A549 (cell line): Measurements from ENCODE around the gene MAGI2. TPM values are rescaled to one million over a fixed set of nuclear protein-coding genes. Genes with fewer than 3 reads are reported as not detected.

Experiments
- ATAC-seq, 2 experiments: fragments of 200-7000 bp in 1 of 2; fragments of >200 bp in 1 of 2; cut with Nextera tagmentation in 1 of 2; cut with Tn5 transposase in 1 of 2; 3 replicates each; pipeline versions ENCODE4 v1.8.0 to v1.9.1; 2018 to 2020; ENCODE audit warnings: mild to moderate bottlenecking in 1 of 2, moderate library complexity in 1 of 2
- CTCF ChIA-PET: fragments of 300-600 bp; sonication (Branson Sonifier 250); formaldehyde crosslinking; extraction: SDS; loops from one replicate; lab custom pipeline; 2021; ENCODE audit warnings: antibody characterized with exemption, inconsistent platforms; lab: Yijun Ruan, JAX
- POLR2A ChIA-PET: fragments of 350-600 bp; formaldehyde crosslinking; extraction: SDS; loops from one replicate; lab custom pipeline; 2021; ENCODE audit warnings: antibody characterized with exemption, inconsistent platforms; lab: Yijun Ruan, JAX
- DNase-seq, 2 experiments: peaks; one replicate each; pipeline versions ENCODE4 v3.0.0 to v3.0.0-alpha.2; 2011 to 2016; ENCODE audit warnings: low read depth in 1 of 2, low spot score in 1 of 2
- FAIRE-seq: peaks from 2 replicates; lab custom pipeline; 2011; peaks lifted over from hg19 to GRCh38; lab: Jason Lieb, UNC
- H3K27ac ChIP-seq, 2 experiments: fragments of >200 bp; sonication (Bioruptor Twin); formaldehyde crosslinking; 3 replicates each; pipeline ENCODE4 v1.5.1; 2016 to 2017
- H3K4me1 ChIP-seq: fragments of >200 bp; sonication (Bioruptor Twin); formaldehyde crosslinking; 3 replicates; pipeline ENCODE4 v1.6.1; 2016
- H3K4me2 ChIP-seq: fragments of >200 bp; sonication (Bioruptor Twin); formaldehyde crosslinking; 3 replicates; pipeline ENCODE4 v1.6.1; 2016
- H3K4me3 ChIP-seq: fragments of >200 bp; sonication (Bioruptor Twin); formaldehyde crosslinking; 3 replicates; pipeline ENCODE4 v1.5.1; 2016
- H3K9me3 ChIP-seq: fragments of >200 bp; sonication (Bioruptor Twin); formaldehyde crosslinking; 3 replicates; pipeline ENCODE4 v1.6.1; 2016
- CBX2 ChIP-seq: fragments of 200-600 bp; sonication (generic); IDR thresholded peaks from 2 replicates; pipeline ENCODE4 v1.6.1; 2016; ENCODE audit warnings: low read depth, mild to moderate bottlenecking, borderline replicate concordance
- CHD2 ChIP-seq: fragments of 150-350 bp; IDR thresholded peaks from 2 replicates; pipeline ENCODE4 v1.6.1; 2014; ENCODE audit warnings: low read length; ENCODE audit not compliant: partially characterized antibody
- CHD4 ChIP-seq: fragments of 200-600 bp; sonication (generic); IDR thresholded peaks from 2 replicates; pipeline ENCODE4 v1.6.1; 2016; ENCODE audit warnings: antibody characterized with exemption, mild to moderate bottlenecking, borderline replicate concordance
- EHF ChIP-seq: fragments of 250-450 bp; sonication (Bioruptor Pico); IDR thresholded peaks from 2 replicates; pipeline ENCODE4 v1.5.0; 2020; ENCODE audit warnings: mild to moderate bottlenecking
- EHMT2 ChIP-seq: fragments of 200-600 bp; sonication (generic); IDR thresholded peaks from 2 replicates; pipeline ENCODE4 v1.6.1; 2016; ENCODE audit warnings: antibody characterized with exemption, low read depth, mild to moderate bottlenecking, moderate library complexity
- FOSB ChIP-seq: fragments of 250-450 bp; sonication (Bioruptor Pico); IDR thresholded peaks from 2 replicates; pipeline ENCODE4 v1.5.0; 2020; ENCODE audit warnings: mild to moderate bottlenecking, moderate library complexity
- HDAC2 ChIP-seq: fragments of 200-600 bp; sonication (generic); IDR thresholded peaks from 2 replicates; pipeline ENCODE4 v1.6.1; 2016
- HEYL ChIP-seq: fragments of 250-450 bp; sonication (Bioruptor Pico); IDR thresholded peaks from 2 replicates; pipeline ENCODE4 v1.8.0; 2021; ENCODE audit warnings: mild to moderate bottlenecking, moderate library complexity
- HOXA7 ChIP-seq: fragments of 250-450 bp; sonication (Bioruptor Pico); IDR thresholded peaks from 2 replicates; pipeline ENCODE4 v1.5.0; 2020; ENCODE audit warnings: mild to moderate bottlenecking, moderate library complexity
- HOXB5 ChIP-seq: fragments of 250-450 bp; sonication (Bioruptor Pico); IDR thresholded peaks from 2 replicates; pipeline ENCODE4 v1.5.0; 2020; ENCODE audit warnings: mild to moderate bottlenecking, moderate library complexity
- JUNB ChIP-seq: fragments of >200 bp; sonication (Bioruptor Twin); formaldehyde crosslinking; IDR thresholded peaks from 2 replicates; pipeline ENCODE4 v1.6.1; 2016
- RAD21 ChIP-seq, 2 experiments: fragments of >200 bp in 1 of 2; sonication (Bioruptor Twin) in 1 of 2; formaldehyde crosslinking in 1 of 2; IDR thresholded peaks in 1 of 2; conservative IDR thresholded peaks in 1 of 2; 2 replicates in 1 of 2; 3 replicates in 1 of 2; pipeline ENCODE4 v1.6.1; 2012 to 2018; ENCODE audit warnings: inconsistent platforms in 1 of 2
- SMC3 ChIP-seq: fragments of >200 bp; sonication (Bioruptor Twin); formaldehyde crosslinking; IDR thresholded peaks from 3 replicates; pipeline ENCODE4 v1.6.1; 2018; ENCODE audit warnings: inconsistent platforms
- TFCP2L1 ChIP-seq: fragments of 250-450 bp; sonication (Bioruptor Pico); IDR thresholded peaks from 2 replicates; pipeline ENCODE4 v1.5.0; 2021; ENCODE audit warnings: mild to moderate bottlenecking
- ZNF302 ChIP-seq: fragments of 250-450 bp; sonication (Bioruptor Pico); IDR thresholded peaks from 2 replicates; pipeline ENCODE4 v1.9.0; 2021; ENCODE audit warnings: inconsistent platforms, mild to moderate bottlenecking, moderate library complexity
- WGBS: methylation state at CpG from one replicate; pipeline ENCODE4 v1.1.6; 2017; ENCODE audit errors: missing lambda C conversion rate; 5-methylcytosine and 5-hydroxymethylcytosine counted together
- polyA plus RNA-seq, 4 experiments: library from polyadenylated mRNA; depleted of rRNA in 3 of 4; stranded (reverse); fragments of >200 nt; fragmentation: RNase III in 1 of 4; extraction: RNeasy Plus Mini Kit Qiagen cat#74134 plus additional on column Dnase treatment in 1 of 4; gene quantifications; 2 replicates in 3 of 4; 3 replicates in 1 of 4; pipeline ENCODE4 v1.2.3, GENCODE V29; 2011 to 2017
- TF ChIP-seq, protein P1 (sequence below): fragments of 250-450 bp; sonication (Bioruptor Pico); IDR thresholded peaks from 2 replicates; pipeline ENCODE4 v1.5.0; 2021; ENCODE audit warnings: mild to moderate bottlenecking, moderate library complexity, borderline replicate concordance
- TF ChIP-seq, protein P2 (sequence below): IDR thresholded peaks from 2 replicates; pipeline ENCODE4 v1.6.1; 2012
- TF ChIP-seq, protein P3 (sequence below): fragments of >200 bp; sonication (Bioruptor Twin); formaldehyde crosslinking; IDR thresholded peaks from 3 replicates; pipeline ENCODE4 v1.6.1; 2016
- TF ChIP-seq, protein P4 (sequence below): fragments of 450-650 bp; IDR thresholded peaks from 2 replicates; pipeline ENCODE4 v1.6.1; 2014; ENCODE audit warnings: antibody characterized with exemption
- TF ChIP-seq, protein P5 (sequence below): fragments of >200 bp; sonication (Bioruptor Twin); formaldehyde crosslinking; IDR thresholded peaks from 2 replicates; pipeline ENCODE4 v1.6.1; 2016

The MAGI2 gene
- polyA plus RNA-seq, 2 of the 4 experiments (the other 2 are of a cell fraction), result 0.48 to 0.81 TPM

DNA sequence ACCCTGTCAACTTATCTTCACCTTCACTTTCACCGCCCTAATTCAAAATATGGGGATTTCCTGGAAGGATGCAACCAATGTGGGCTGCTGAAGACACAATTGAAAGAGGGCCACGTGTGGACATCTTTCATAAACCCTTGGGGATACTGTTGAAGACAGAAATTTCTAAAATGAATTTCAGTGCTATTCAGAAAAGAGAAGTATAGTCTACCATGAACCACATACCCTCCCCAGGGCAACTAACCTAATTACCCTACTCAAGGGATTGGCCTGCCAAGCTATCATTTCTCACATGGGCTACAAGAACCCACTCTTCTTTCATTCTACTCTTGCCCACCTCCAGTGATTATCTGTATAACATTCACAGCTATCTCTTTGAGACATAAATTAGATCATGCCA lies 1428.9 kb downstream of the MAGI2 start:
- CTCF ChIA-PET, result interaction anchor here (0.8 to 3.2 kb wide), 3 partner anchors 12 to 22 kb away, joined by 3 to 18 read pairs (median 7); no protein-coding TSS in a partner anchor
- FAIRE-seq, result no peak

DNA sequence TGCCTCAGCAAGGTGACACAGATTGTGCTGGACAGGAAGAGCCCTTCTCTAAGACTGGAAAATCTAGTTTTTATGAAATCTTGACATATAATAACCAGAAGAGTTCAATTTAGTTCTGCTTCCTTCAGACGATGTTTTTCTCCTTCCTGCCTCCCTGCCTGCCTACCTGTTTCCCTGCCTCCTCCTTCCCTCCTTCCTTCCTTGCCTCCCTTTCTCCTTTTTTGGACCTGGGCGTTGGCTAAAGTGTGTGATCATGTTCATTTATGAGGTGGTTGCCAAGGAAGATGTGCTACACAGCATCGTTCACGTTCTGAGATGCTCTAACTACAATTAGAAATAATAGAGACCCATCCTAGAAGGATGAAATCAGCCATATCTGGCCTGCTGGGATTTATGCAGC lies 1430.3 kb downstream of the MAGI2 start:
- POLR2A ChIA-PET, result no interaction called here
- Histone ChIP-seq H3K4me2 (no peak overlapping the region), H3K9me3 (no peaks in the 10 kb centered on the region), H3K27ac (no peak overlapping the region), H3K4me1 (peaks cover 6% of the 10 kb centered on the region; the same call in 2 of the 3 replicates), H3K4me3 (no peak overlapping the region)
- no peak for DNase-seq
- CTCF ChIA-PET, result no interaction called here
- 16% methylated on average over 4 of the region's 4 CpGs for WGBS
- no peak for FAIRE-seq
- no peak for TF ChIP-seq CHD4
- no peak for TF ChIP-seq HOXB5 (CRISPR knock-in tag)
- TF ChIP-seq, protein P1, sequence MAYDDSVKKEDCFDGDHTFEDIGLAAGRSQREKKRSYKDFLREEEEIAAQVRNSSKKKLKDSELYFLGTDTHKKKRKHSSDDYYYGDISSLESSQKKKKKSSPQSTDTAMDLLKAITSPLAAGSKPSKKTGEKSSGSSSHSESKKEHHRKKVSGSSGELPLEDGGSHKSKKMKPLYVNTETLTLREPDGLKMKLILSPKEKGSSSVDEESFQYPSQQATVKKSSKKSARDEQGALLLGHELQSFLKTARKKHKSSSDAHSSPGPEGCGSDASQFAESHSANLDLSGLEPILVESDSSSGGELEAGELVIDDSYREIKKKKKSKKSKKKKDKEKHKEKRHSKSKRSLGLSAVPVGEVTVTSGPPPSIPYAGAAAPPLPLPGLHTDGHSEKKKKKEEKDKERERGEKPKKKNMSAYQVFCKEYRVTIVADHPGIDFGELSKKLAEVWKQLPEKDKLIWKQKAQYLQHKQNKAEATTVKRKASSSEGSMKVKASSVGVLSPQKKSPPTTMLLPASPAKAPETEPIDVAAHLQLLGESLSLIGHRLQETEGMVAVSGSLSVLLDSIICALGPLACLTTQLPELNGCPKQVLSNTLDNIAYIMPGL (CRISPR knock-in tag), result no peak
- no peak for TF ChIP-seq HEYL (CRISPR knock-in tag)
- TF ChIP-seq TFCP2L1 (CRISPR knock-in tag), result no peak
- no peak for TF ChIP-seq SMC3
- no peak for ATAC-seq

More for the DNA sequence above, 1428.9 kb downstream of the MAGI2 start:
- 43% methylated on average over 2 of the region's 2 CpGs for WGBS
- Histone ChIP-seq H3K4me2 (no peak overlapping the region), H3K27ac (no peak overlapping the region), H3K4me1 (peaks cover 3% of the 10 kb centered on the region; the same call in 1 of the 3 replicates), H3K9me3 (no peaks in the 10 kb centered on the region), H3K4me3 (no peak overlapping the region)
- POLR2A ChIA-PET, result no interaction called here
- DNase-seq, result no peak
- TF ChIP-seq, protein P2, sequence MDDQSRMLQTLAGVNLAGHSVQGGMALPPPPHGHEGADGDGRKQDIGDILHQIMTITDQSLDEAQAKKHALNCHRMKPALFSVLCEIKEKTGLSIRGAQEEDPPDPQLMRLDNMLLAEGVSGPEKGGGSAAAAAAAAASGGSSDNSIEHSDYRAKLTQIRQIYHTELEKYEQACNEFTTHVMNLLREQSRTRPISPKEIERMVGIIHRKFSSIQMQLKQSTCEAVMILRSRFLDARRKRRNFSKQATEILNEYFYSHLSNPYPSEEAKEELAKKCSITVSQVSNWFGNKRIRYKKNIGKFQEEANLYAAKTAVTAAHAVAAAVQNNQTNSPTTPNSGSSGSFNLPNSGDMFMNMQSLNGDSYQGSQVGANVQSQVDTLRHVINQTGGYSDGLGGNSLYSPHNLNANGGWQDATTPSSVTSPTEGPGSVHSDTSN, result no peak
- TF ChIP-seq TFCP2L1 (CRISPR knock-in tag) (no peak), CBX2 (no peak), HDAC2 (no peak), HOXA7 (no peak), RAD21 (conservative IDR thresholded peaks at IDR 0.05 in 1 of 2, IDR thresholded peaks at IDR 0.05 in 1 of 2) (no peak)
- TF ChIP-seq, protein P1 (CRISPR knock-in tag), result no peak
- TF ChIP-seq, protein P3, sequence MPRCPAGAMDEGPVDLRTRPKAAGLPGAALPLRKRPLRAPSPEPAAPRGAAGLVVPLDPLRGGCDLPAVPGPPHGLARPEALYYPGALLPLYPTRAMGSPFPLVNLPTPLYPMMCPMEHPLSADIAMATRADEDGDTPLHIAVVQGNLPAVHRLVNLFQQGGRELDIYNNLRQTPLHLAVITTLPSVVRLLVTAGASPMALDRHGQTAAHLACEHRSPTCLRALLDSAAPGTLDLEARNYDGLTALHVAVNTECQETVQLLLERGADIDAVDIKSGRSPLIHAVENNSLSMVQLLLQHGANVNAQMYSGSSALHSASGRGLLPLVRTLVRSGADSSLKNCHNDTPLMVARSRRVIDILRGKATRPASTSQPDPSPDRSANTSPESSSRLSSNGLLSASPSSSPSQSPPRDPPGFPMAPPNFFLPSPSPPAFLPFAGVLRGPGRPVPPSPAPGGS, result no peak
- TF ChIP-seq, all 56 proteins: peak for 0
- no peak for ATAC-seq

DNA sequence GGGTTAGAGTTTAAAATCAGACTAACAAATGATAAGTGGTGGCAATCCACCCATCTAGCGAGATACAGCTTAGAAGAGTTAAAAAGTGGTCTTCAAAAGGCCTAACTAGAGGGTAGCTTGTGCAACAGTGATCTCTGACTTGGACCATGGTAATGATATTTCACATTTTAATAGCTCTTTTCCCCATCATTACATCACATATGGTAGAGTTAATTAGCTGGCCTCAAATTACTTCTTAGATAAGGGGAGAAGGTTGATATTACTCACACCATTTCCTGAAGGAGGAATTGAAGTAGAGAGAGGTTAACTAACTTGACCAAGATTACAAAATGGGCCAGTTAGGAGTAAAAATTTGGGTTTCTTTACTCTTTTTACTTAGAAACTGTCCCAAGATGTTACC lies 1431.3 kb downstream of the MAGI2 start:
- no peak for FAIRE-seq
- H3K4me2 ChIP-seq, result no peak overlapping the region
- CTCF ChIA-PET, result interaction anchor here (0.7 to 5.8 kb wide), 4 partner anchors 19 to 1123 kb away, joined by 3 to 39 read pairs (median 3); no protein-coding TSS in a partner anchor
- TF ChIP-seq, protein P4, sequence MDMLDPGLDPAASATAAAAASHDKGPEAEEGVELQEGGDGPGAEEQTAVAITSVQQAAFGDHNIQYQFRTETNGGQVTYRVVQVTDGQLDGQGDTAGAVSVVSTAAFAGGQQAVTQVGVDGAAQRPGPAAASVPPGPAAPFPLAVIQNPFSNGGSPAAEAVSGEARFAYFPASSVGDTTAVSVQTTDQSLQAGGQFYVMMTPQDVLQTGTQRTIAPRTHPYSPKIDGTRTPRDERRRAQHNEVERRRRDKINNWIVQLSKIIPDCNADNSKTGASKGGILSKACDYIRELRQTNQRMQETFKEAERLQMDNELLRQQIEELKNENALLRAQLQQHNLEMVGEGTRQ, result no peak
- TF ChIP-seq SMC3 (no peak), HEYL (CRISPR knock-in tag) (no peak), EHMT2 (no peak), ZNF302 (CRISPR knock-in tag) (no peak), FOSB (CRISPR knock-in tag) (no peak), CHD2 (no peak), JUNB (no peak), HDAC2 (no peak), EHF (no peak), HOXA7 (no peak)
- TF ChIP-seq, protein P5, sequence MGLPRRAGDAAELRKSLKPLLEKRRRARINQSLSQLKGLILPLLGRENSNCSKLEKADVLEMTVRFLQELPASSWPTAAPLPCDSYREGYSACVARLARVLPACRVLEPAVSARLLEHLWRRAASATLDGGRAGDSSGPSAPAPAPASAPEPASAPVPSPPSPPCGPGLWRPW, result no peak
- TF ChIP-seq, protein P3, result no peak
- TF ChIP-seq, all 56 proteins: peak for 0
- Histone ChIP-seq H3K9me3 (no peaks in the 10 kb centered on the region), H3K4me1 (peaks cover 6% of the 10 kb centered on the region; the same call in 2 of the 3 replicates), H3K4me3 (no peak overlapping the region), H3K27ac (no peak overlapping the region)
- WGBS, result 17% methylated on average over 1 of the region's 1 CpG
- POLR2A ChIA-PET, result no interaction called here
- DNase-seq (no peak), ATAC-seq (no peak)
